K562 (cell line): ENCODE data around the gene HNRNPLL. TPM values are rescaled to one million over a fixed set of nuclear protein-coding genes. Genes with fewer than 3 reads are reported as not detected.

Experiments used
- CBFB ChIP-seq: sonication (generic); formaldehyde crosslinking; IDR thresholded peaks from 2 replicates; pipeline ENCODE4 v1.4.0; 2020; ENCODE audit warnings: mild to moderate bottlenecking, missing genetic modification reagents
- CCNT2 ChIP-seq: IDR thresholded peaks from 2 replicates; pipeline ENCODE4 v1.6.1; 2011; ENCODE audit warnings: borderline replicate concordance, low read depth, mild to moderate bottlenecking, moderate library complexity, mixed read lengths, low read length; ENCODE audit not compliant: insufficient read length; ENCODE audit errors: extremely low read depth
- CTBP1 ChIP-seq: fragments of 450-650 bp; IDR thresholded peaks from 2 replicates; pipeline ENCODE4 v1.6.1; 2016; ENCODE audit warnings: borderline replicate concordance
- CTCF ChIP-seq, 3 experiments: IDR thresholded peaks in 2 of 3; conservative IDR thresholded peaks in 1 of 3; 2 replicates each; pipeline ENCODE4 v1.5.1; 2011 to 2012; ENCODE audit warnings: low read length in 3 of 3, mild to moderate bottlenecking in 3 of 3, control low read depth in 2 of 3, improper control_type of control experiment in 1 of 3, inconsistent platforms in 1 of 3, low read depth in 1 of 3, mixed read lengths in 1 of 3, moderate library complexity in 1 of 3; ENCODE audit not compliant: insufficient read depth in 2 of 3
- E2F6 ChIP-seq, 2 experiments: IDR thresholded peaks; 2 replicates each; pipeline ENCODE4 v1.6.1; 2011; ENCODE audit warnings: borderline replicate concordance in 1 of 2, control low read depth in 1 of 2, low read depth in 1 of 2, low read length in 1 of 2, mild to moderate bottlenecking in 1 of 2, mixed read lengths in 1 of 2, moderate library complexity in 1 of 2; ENCODE audit not compliant: insufficient read depth in 1 of 2, insufficient read length in 1 of 2, poor library complexity in 1 of 2, severe bottlenecking in 1 of 2; ENCODE audit errors: extremely low read depth in 1 of 2
- MECOM ChIP-seq: fragments of 250-450 bp; sonication (Bioruptor Pico); IDR thresholded peaks from 2 replicates; pipeline ENCODE4 v1.8.0; 2022; ENCODE audit warnings: inconsistent platforms
- RAD21 ChIP-seq, 2 experiments: fragments of 250-450 bp in 1 of 2; fragments of 450-650 bp in 1 of 2; sonication (Bioruptor Pico) in 1 of 2; formaldehyde crosslinking in 1 of 2; IDR thresholded peaks in 1 of 2; conservative IDR thresholded peaks in 1 of 2; 2 replicates each; pipeline versions ENCODE4 v1.4.0 to v1.8.0; 2020 to 2022; ENCODE audit warnings: mild to moderate bottlenecking in 2 of 2, moderate library complexity in 1 of 2
- SMARCA5 ChIP-seq: fragments of 450-650 bp; IDR thresholded peaks from 2 replicates; pipeline ENCODE4 v1.6.1; 2016
- YY1 ChIP-seq, 3 experiments: IDR thresholded peaks; 2 replicates each; pipeline ENCODE4 v1.6.1; 2011; ENCODE audit warnings: low read length in 2 of 3, mild to moderate bottlenecking in 2 of 3, moderate library complexity in 2 of 3, borderline replicate concordance in 1 of 3, control low read depth in 1 of 3, low read depth in 1 of 3; ENCODE audit not compliant: insufficient read depth in 3 of 3, insufficient replicate concordance in 2 of 3, control insufficient read depth in 1 of 3, insufficient read length in 1 of 3; ENCODE audit errors: extremely low read depth in 1 of 3
- ZNF239 ChIP-seq: fragments of 250-450 bp; sonication (Bioruptor Pico); IDR thresholded peaks from 2 replicates; pipeline ENCODE4 v1.4.0; 2020; ENCODE audit warnings: mild to moderate bottlenecking
- polyA plus RNA-seq, 8 experiments: library from polyadenylated mRNA; depleted of rRNA in 4 of 8; stranded (reverse) in 5 of 8; unstranded in 3 of 8; fragments of >200 nt; fragmentation: Nextera tagmentation in 2 of 8; fragmentation: Illumina TruSeq in 1 of 8; extraction: Ambion mirVana in 2 of 8; extraction: Trizol in 1 of 8; gene quantifications; 2 replicates each; pipeline versions ENCODE4 v1.2.1 to v1.2.3, GENCODE V29; 2011 to 2014; ENCODE audit warnings: inconsistent platforms in 1 of 8, missing spikeins in 1 of 8
- total RNA-seq, 7 experiments: library from RNA; depleted of rRNA in 6 of 7; stranded (reverse); fragments of >200 nt in 6 of 7; fragmentation: Illumina TruSeq in 2 of 7; extraction: Trizol in 2 of 7; gene quantifications; 2 replicates each; pipeline versions ENCODE4 v1.2.1 to v1.2.3, GENCODE V29; 2011 to 2021; ENCODE audit warnings: low replicate concordance in 1 of 7

HNRNPLL gene
- total and polyA plus RNA-seq, 9 of the 15 experiments (the other 6 are each of a cell fraction or from before 2014, with no cell fraction given) = 19.8 to 135 (median 57.8) TPM

DNA sequence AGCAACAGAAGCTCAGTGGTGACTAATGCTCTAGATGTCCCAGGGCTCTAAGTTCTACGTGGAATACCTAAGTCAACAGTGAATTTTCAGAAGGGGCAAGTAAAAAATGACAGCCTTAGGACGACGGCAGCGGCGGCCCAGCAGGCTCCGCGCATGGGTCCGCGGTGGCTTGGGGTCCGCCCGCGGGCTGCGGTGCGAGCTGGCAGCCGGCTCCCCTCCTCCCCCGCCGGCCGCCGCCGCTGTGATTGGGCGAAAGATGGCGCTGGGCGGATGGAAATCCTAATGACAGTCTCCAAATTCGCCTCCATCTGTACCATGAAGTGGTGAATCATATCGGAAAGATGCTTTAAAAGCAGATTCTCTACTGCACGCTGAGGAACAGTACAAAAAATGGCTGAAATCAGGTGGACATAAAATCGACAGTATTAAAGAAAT, 74.7 kb downstream of the HNRNPLL start (continued):
- TF ChIP-seq E2F6 (IDR thresholded peaks at IDR 0.05; ENCODE audit: borderline replicate concordance in 1 of 2, extremely low read depth in 1 of 2, insufficient read depth in 1 of 2, insufficient read length in 1 of 2, low read depth in 1 of 2, low read length in 1 of 2, poor library complexity in 1 of 2, severe bottlenecking in 1 of 2) = peak in 1 of 2 experiments; percentile 34
- TF ChIP-seq ZNF239 (CRISPR knock-in tag) = no peak
- TF ChIP-seq SMARCA5 = no peak
- TF ChIP-seq CTCF (IDR thresholded peaks at IDR 0.05 in 2 of 3, conservative IDR thresholded peaks at IDR 0.05 in 1 of 3; ENCODE audit: insufficient read depth in 2 of 3, low read depth in 1 of 3, low read length in 3 of 3) = 0 out of 6 replicates have a peak, but pooled peaks of 1 of the 3 experiments have one; percentile 22
- peak; percentile 58; the same call in 1 of the 2 replicates for TF ChIP-seq CTBP1
- peak in 1 of 2 experiments; percentile 32; a peak in 2 of 4 replicates for TF ChIP-seq RAD21 (CRISPR knock-in tag; conservative IDR thresholded peaks at IDR 0.05 in 1 of 2, IDR thresholded peaks at IDR 0.05 in 1 of 2)
- no peak for TF ChIP-seq CBFB (CRISPR knock-in tag)
- no peak for TF ChIP-seq MECOM (CRISPR knock-in tag)
- TF ChIP-seq YY1 (IDR thresholded peaks at IDR 0.05; ENCODE audit: borderline replicate concordance in 1 of 3, control insufficient read depth in 1 of 3, extremely low read depth in 1 of 3, insufficient read depth in 3 of 3, insufficient read length in 1 of 3, insufficient replicate concordance in 2 of 3, low read depth in 1 of 3, low read length in 2 of 3) = peak in 2 of 3 experiments; percentile 37 to 54
- peak; percentile 27 for TF ChIP-seq CCNT2
